Fibroblast of the aortic adventitia (primary cell): ENCODE data around the gene LYSMD1. TPM values are rescaled to one million over a fixed set of nuclear protein-coding genes. Genes with fewer than 3 reads are reported as not detected.
"Not testable (repeated sequence)": the region's sequence is repeated elsewhere in the genome, so short reads cannot be mapped to it uniquely, and the experiment has no call there.

Source experiments
- DNase-seq: peaks from one replicate; pipeline ENCODE4 v3.0.0-alpha.2; 2010; ENCODE audit warnings: low read depth
- H3K4me3 ChIP-seq: 2 replicates; pipeline ENCODE4 v1.5.1; 2011; ENCODE audit warnings: low read depth, mild to moderate bottlenecking, control low read depth, low read length, moderate library complexity
- total RNA-seq: library from RNA; depleted of rRNA; stranded (reverse); fragments of >200 nt; gene quantifications from 2 replicates; pipeline ENCODE4 v1.2.3, GENCODE V29; 2012; ENCODE audit warnings: low replicate concordance
- TF ChIP-seq, protein P1 (sequence below): IDR thresholded peaks from 2 replicates; pipeline ENCODE4 v1.5.1; 2011; ENCODE audit warnings: mild to moderate bottlenecking, low read length, control low read depth, inconsistent platforms; ENCODE audit not compliant: insufficient read depth

The LYSMD1 gene
- total RNA-seq = 7.5 and 12.5 TPM in 2 replicates

- peak; percentile 99 for DNase-seq
- TF ChIP-seq, protein P1, sequence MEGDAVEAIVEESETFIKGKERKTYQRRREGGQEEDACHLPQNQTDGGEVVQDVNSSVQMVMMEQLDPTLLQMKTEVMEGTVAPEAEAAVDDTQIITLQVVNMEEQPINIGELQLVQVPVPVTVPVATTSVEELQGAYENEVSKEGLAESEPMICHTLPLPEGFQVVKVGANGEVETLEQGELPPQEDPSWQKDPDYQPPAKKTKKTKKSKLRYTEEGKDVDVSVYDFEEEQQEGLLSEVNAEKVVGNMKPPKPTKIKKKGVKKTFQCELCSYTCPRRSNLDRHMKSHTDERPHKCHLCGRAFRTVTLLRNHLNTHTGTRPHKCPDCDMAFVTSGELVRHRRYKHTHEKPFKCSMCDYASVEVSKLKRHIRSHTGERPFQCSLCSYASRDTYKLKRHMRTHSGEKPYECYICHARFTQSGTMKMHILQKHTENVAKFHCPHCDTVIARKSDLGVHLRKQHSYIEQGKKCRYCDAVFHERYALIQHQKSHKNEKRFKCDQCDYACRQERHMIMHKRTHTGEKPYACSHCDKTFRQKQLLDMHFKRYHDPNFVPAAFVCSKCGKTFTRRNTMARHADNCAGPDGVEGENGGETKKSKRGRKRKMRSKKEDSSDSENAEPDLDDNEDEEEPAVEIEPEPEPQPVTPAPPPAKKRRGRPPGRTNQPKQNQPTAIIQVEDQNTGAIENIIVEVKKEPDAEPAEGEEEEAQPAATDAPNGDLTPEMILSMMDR = no peak
- H3K4me3 ChIP-seq = peak within 1 kb of the TSS; percentile 98
These were observed at the start of gene LYSMD1, which contains the start of gene SCNM1 for GRCh38 chr1:151165738-151166504. LYSMD1 (minus strand) TSS chr1:151165902; CDS start chr1:151165258, 644 bp downstream. SCNM1 (plus strand) TSS chr1:151166144; CDS start chr1:151166153, 9 bp downstream.

- TF ChIP-seq, protein P1 = no peak
- DNase-seq = peak; percentile 35
- no peak overlapping the region for H3K4me3 ChIP-seq
These were observed 47.9 kb upstream of the LYSMD1 start for GRCh38 chr1:151213560-151213959.

DNA sequence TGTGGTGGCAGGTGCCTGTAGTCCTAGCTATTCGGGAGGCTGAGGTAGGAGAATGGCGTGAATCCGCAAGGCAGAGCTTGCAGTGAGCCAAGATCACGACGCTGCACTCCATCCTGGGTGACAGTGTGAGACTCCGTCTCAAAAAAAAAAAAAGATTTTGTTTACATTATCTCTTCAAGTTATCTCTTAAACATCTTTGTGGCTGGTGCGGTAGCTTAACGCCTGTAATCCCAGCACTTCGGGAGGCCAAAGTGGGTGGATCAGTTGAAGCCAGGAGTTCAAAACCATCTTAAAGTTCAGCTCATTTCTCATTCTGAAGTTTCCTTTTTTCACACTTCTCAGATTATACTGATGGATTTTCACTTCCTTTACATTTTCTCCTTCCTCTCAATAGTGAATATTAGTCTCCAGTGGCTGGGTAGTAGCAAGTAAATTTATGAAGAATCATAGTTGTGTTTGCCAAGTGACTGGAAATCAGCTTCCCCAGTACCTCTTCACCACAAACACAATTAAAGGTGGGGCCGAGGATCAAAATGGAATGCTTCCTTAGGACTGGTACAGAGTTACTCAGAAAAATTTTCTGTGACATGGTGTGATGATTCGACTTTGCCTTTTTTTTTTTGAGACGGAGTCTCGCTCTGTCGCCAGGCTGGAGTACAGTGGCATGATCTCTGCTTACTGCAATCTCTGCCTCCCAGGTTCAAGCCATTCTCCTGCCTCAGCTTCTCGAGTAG is 46.4 kb upstream of the LYSMD1 start:
- TF ChIP-seq, protein P1 = no peak
- H3K4me3 ChIP-seq = no peak overlapping the region
- DNase-seq = no peak

GRCh38 chr1:151210830-151211229 is 45.1 kb upstream of the LYSMD1 start:
- TF ChIP-seq, protein P1 = no peak
- no peak overlapping the region for H3K4me3 ChIP-seq
- DNase-seq = no peak

- not testable (repeated sequence) for DNase-seq, H3K4me3 ChIP-seq
These were observed 39.8 kb upstream of the LYSMD1 start for GRCh38 chr1:151205381-151205965.

DNA sequence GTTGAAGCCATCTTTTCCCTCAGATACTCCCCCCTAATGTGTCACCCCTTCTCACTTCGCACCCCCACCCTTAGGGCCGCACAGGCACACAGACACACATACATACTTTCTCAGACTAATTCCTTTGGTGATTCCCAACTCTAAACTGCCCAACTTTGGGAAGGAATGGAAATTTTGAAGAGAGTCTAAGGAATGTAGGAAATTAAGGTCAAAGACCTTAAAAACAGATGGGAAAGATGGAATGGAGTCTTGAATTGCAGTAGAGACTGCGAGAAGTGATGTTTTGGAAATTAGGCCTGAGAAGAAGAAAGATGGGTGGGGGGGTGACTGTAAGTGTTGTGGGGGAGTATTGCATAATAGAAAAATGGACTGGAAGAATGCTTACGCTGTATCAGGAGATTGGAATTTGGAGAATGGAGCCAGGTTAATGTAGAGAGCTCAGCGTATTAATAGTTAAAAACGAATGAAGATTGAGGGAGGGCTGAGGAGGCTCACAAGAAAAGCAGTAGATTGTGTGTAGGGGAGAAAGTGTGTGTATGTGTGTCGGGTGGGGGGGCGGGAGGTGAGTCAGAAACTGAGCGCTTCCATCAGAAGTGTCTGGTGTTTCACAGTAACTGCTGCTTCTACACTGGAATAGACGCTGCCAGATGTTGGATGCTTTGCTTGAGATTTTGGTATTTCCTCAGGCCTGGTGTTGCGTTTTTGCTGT is 34.3 kb upstream of the LYSMD1 start:
- DNase-seq = peak; percentile 95
- peak overlapping the region; percentile 99 for H3K4me3 ChIP-seq
- TF ChIP-seq, protein P1 = no peak
